ENCODE data around the gene KIF6.

DNA sequence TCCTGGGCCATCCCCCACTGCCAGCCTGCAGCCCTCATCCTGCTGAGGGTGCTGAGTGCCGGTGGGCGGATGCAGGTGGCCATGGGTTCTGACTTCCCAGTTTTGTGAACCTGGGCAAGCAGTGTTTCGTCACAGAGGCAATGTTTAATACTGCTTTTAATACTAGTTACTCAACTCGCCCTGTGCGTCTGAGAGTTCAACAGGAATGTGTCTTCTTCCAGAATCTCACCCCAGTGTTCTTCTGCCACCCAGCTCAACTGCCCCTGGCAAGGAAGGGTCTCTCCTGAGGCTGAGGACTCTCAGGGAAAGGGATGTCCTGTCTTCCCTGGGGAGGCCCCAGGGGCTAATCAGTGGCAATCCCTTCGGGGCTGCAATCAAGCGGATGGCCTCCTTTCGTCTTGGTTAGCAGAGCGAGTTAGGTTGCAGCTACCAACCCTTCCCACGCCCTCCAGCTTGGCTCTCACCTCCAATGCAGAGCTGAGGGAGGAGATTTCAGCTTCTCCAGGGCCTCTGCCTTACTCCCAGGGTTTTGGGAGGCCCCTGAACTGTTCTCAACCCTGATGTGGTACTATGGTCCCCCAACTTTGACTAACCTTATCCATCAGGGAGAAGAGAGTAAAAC lies 404.7 kb downstream of the KIF6 start:
- no peak for TF ChIP-seq POLR2A (IDR thresholded peaks at IDR 0.05)
- TF ChIP-seq, protein P1, sequence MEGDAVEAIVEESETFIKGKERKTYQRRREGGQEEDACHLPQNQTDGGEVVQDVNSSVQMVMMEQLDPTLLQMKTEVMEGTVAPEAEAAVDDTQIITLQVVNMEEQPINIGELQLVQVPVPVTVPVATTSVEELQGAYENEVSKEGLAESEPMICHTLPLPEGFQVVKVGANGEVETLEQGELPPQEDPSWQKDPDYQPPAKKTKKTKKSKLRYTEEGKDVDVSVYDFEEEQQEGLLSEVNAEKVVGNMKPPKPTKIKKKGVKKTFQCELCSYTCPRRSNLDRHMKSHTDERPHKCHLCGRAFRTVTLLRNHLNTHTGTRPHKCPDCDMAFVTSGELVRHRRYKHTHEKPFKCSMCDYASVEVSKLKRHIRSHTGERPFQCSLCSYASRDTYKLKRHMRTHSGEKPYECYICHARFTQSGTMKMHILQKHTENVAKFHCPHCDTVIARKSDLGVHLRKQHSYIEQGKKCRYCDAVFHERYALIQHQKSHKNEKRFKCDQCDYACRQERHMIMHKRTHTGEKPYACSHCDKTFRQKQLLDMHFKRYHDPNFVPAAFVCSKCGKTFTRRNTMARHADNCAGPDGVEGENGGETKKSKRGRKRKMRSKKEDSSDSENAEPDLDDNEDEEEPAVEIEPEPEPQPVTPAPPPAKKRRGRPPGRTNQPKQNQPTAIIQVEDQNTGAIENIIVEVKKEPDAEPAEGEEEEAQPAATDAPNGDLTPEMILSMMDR (IDR thresholded peaks at IDR 0.05), result no peak
- no peak for TF ChIP-seq POLR2AphosphoS5 (IDR thresholded peaks at IDR 0.05)
